Immature natural killer cell (primary cell): ENCODE results near the gene HOXA6. TPM values are rescaled to one million over a fixed set of nuclear protein-coding genes. Genes with fewer than 3 reads are reported as not detected.

Experiments used
- DNase-seq, 3 donors: peaks; one replicate each; pipeline ENCODE4 v3.0.0; 2022; ENCODE audit warnings: mixed read lengths in 1 of 3
- H3K27ac Mint-ChIP-seq, 6 donors: one replicate each; pipeline ENCODE4 v1.8.0; 2020; ENCODE audit warnings: mixed read lengths in 6 of 6, mild to moderate bottlenecking in 5 of 6, inconsistent platforms in 4 of 6, moderate library complexity in 3 of 6
- H3K27me3 Mint-ChIP-seq, 3 donors: one replicate each; pipeline ENCODE4 v1.8.0; 2020 to 2021; ENCODE audit warnings: low read depth in 3 of 3, mild to moderate bottlenecking in 3 of 3, mixed read lengths in 3 of 3, moderate library complexity in 3 of 3, inconsistent platforms in 1 of 3
- H3K36me3 Mint-ChIP-seq, 3 donors: one replicate each; pipeline ENCODE4 v1.8.0; 2020; ENCODE audit warnings: mixed read lengths in 3 of 3, inconsistent platforms in 2 of 3, mild to moderate bottlenecking in 2 of 3
- H3K4me1 Mint-ChIP-seq, 2 donors: one replicate each; pipeline ENCODE4 v1.8.0; 2020; ENCODE audit warnings: inconsistent platforms in 2 of 2, mild to moderate bottlenecking in 2 of 2, mixed read lengths in 2 of 2, moderate library complexity in 1 of 2
- H3K4me3 Mint-ChIP-seq, 5 donors: one replicate each; pipeline ENCODE4 v1.8.0; 2020; ENCODE audit warnings: mild to moderate bottlenecking in 5 of 5, mixed read lengths in 5 of 5, inconsistent platforms in 3 of 5, moderate library complexity in 3 of 5
- H3K9me3 Mint-ChIP-seq, 6 donors: one replicate each; pipeline ENCODE4 v1.8.0; 2020; ENCODE audit warnings: mild to moderate bottlenecking in 6 of 6, mixed read lengths in 6 of 6, inconsistent platforms in 4 of 6, moderate library complexity in 3 of 6
- polyA plus RNA-seq, 3 donors: library from polyadenylated mRNA; unstranded; fragments of 300-500 nt; fragmentation: Illumina TruSeq; gene quantifications; one replicate each; pipeline ENCODE4 v1.2.3, GENCODE V29; 2021

HOXA6 gene
- polyA plus RNA-seq, 3 donors from 2014 or later: 0.52 to 3.8 TPM; not detected in 1

GRCh38 chr7:27134392-27134791 lies 13.2 kb downstream of the HOXA6 start:
- no peak overlapping the region for H3K27ac Mint-ChIP-seq
- peaks cover 10 to 19% (median 12%) of the 10 kb centered on the region in 3 donors for H3K27me3 Mint-ChIP-seq
- H3K4me3 Mint-ChIP-seq: no peak overlapping the region
- DNase-seq: no peak
- no peaks in the 10 kb centered on the region for H3K9me3 Mint-ChIP-seq
- peaks cover 6 to 28% of the 10 kb centered on the region in 2 donors for H3K4me1 Mint-ChIP-seq
- H3K36me3 Mint-ChIP-seq: peaks cover 0 to 3% (median 0%) of the 10 kb centered on the region in 3 donors

- H3K4me1 Mint-ChIP-seq: peaks cover 6 to 28% of the 10 kb centered on the region in 2 donors
- peaks cover 10 to 17% (median 12%) of the 10 kb centered on the region in 3 donors for H3K27me3 Mint-ChIP-seq
- DNase-seq: no peak
These were observed 14.0 kb downstream of the HOXA6 start for GRCh38 chr7:27133409-27134231.

GRCh38 chr7:27132978-27133377 lies 14.6 kb downstream of the HOXA6 start:
- no peaks in the 10 kb centered on the region for H3K9me3 Mint-ChIP-seq
- DNase-seq: no peak
- no peak overlapping the region for H3K4me3 Mint-ChIP-seq
- H3K27me3 Mint-ChIP-seq: peaks cover 9 to 17% (median 12%) of the 10 kb centered on the region in 3 donors
- no peaks in the 10 kb centered on the region for H3K36me3 Mint-ChIP-seq
- H3K4me1 Mint-ChIP-seq: peaks cover 6 to 28% of the 10 kb centered on the region in 2 donors
- H3K27ac Mint-ChIP-seq: no peak overlapping the region

More at GRCh38 chr7:27133409-27134231, 14.0 kb downstream of the HOXA6 start:
- Mint-ChIP-seq H3K27ac (no peak overlapping the region), H3K4me3 (no peak overlapping the region), H3K36me3 (no peaks in the 10 kb centered on the region), H3K9me3 (no peaks in the 10 kb centered on the region)

GRCh38 chr7:27132214-27132613 lies 15.4 kb downstream of the HOXA6 start:
- peak overlapping the region in 2 of 5 donors; percentile 54 to 81 for H3K4me3 Mint-ChIP-seq
- H3K4me1 Mint-ChIP-seq: peaks cover 6 to 25% of the 10 kb centered on the region in 2 donors
- H3K27me3 Mint-ChIP-seq: peaks cover 7 to 16% (median 8%) of the 10 kb centered on the region in 3 donors
- H3K27ac Mint-ChIP-seq: peak overlapping the region in 2 of 6 donors; percentile 57 to 62
- H3K36me3 Mint-ChIP-seq: no peaks in the 10 kb centered on the region
- no peaks in the 10 kb centered on the region for H3K9me3 Mint-ChIP-seq
- DNase-seq: no peak

- Mint-ChIP-seq H3K4me3 (peak overlapping the region; percentile 62 to 83 (median 80)), H3K9me3 (no peaks in the 10 kb centered on the region), H3K27ac (peak overlapping the region in 3 of 6 donors; percentile 21 to 84 (median 53)), H3K27me3 (peaks cover 5 to 12% (median 11%) of the 10 kb centered on the region in 3 donors), H3K4me1 (peaks cover 6 to 21% of the 10 kb centered on the region in 2 donors), H3K36me3 (no peaks in the 10 kb centered on the region)
- DNase-seq: no peak
These were observed 16.2 kb downstream of the HOXA6 start for GRCh38 chr7:27131390-27131819.

GRCh38 chr7:27130540-27131389 lies 16.8 kb downstream of the HOXA6 start, which contains the start of gene HOXA4:
HOXA4 (minus strand) TSS chr7:27130757; CDS start chr7:27130733, 24 bp downstream.
- Mint-ChIP-seq H3K27me3 (peaks cover 3 to 12% (median 11%) of the 10 kb centered on the region in 3 donors), H3K9me3 (no peaks in the 10 kb centered on the region), H3K4me1 (peaks cover 6 to 14% of the 10 kb centered on the region in 2 donors), H3K27ac (peak within 1 kb of the TSS in 4 of 6 donors; percentile 53 to 84 (median 64)), H3K4me3 (peak within 1 kb of the TSS; percentile 62 to 83 (median 80)), H3K36me3 (no peaks in the 10 kb centered on the region)
- DNase-seq: peak; percentile 74 to 90 (median 86)

GRCh38 chr7:27129729-27130539 lies 17.6 kb downstream of the HOXA6 start:
- H3K36me3 Mint-ChIP-seq: peaks cover 0 to under 1% (median 0%) of the 10 kb centered on the region in 3 donors
- peaks cover 2 to 15% (median 11%) of the 10 kb centered on the region in 3 donors for H3K27me3 Mint-ChIP-seq
- H3K4me1 Mint-ChIP-seq: peaks cover 6% of the 10 kb centered on the region in 2 donors

GRCh38 chr7:27128776-27129728 lies 18.5 kb downstream of the HOXA6 start:
- Mint-ChIP-seq H3K27ac (peak overlapping the region in 1 of 6 donors; percentile 34), H3K27me3 (peaks cover 1 to 15% (median 11%) of the 10 kb centered on the region in 3 donors), H3K9me3 (no peaks in the 10 kb centered on the region), H3K4me1 (peaks cover 6% of the 10 kb centered on the region in 2 donors), H3K4me3 (peak overlapping the region; percentile 39 to 71 (median 56)), H3K36me3 (peaks cover 0 to 7% (median 0%) of the 10 kb centered on the region in 3 donors)
- DNase-seq: no peak

More at GRCh38 chr7:27129729-27130539, 17.6 kb downstream of the HOXA6 start:
- Mint-ChIP-seq H3K9me3 (no peaks in the 10 kb centered on the region), H3K27ac (peak overlapping the region in 1 of 6 donors; percentile 34), H3K4me3 (peak overlapping the region; percentile 39 to 70 (median 56))
- peak; percentile 10 to 56 (median 39) for DNase-seq

GRCh38 chr7:27128034-27128433 lies 19.5 kb downstream of the HOXA6 start:
- H3K4me1 Mint-ChIP-seq: peaks cover 6% of the 10 kb centered on the region in 2 donors

GRCh38 chr7:27126596-27127327 lies 20.8 kb downstream of the HOXA6 start:
- H3K4me3 Mint-ChIP-seq: no peak overlapping the region
- H3K36me3 Mint-ChIP-seq: peaks cover 0 to 7% (median 1%) of the 10 kb centered on the region in 3 donors
- no peaks in the 10 kb centered on the region for H3K9me3 Mint-ChIP-seq
- H3K27me3 Mint-ChIP-seq: peaks cover 1 to 13% (median 12%) of the 10 kb centered on the region in 3 donors
- DNase-seq: no peak
- no peak overlapping the region for H3K27ac Mint-ChIP-seq
- H3K4me1 Mint-ChIP-seq: peaks cover 6% of the 10 kb centered on the region in 2 donors

More at GRCh38 chr7:27128034-27128433, 19.5 kb downstream of the HOXA6 start:
- Mint-ChIP-seq H3K9me3 (no peaks in the 10 kb centered on the region), H3K4me3 (peak overlapping the region in 1 of 5 donors; percentile 70), H3K27me3 (peaks cover 1 to 15% (median 13%) of the 10 kb centered on the region in 3 donors), H3K27ac (no peak overlapping the region), H3K36me3 (peaks cover 0 to 7% (median 0%) of the 10 kb centered on the region in 3 donors)
- no peak for DNase-seq

- no peaks in the 10 kb centered on the region for H3K9me3 Mint-ChIP-seq
- peaks cover 1 to 10% (median 9%) of the 10 kb centered on the region in 3 donors for H3K27me3 Mint-ChIP-seq
- peaks cover 0 to 7% (median 3%) of the 10 kb centered on the region in 3 donors for H3K36me3 Mint-ChIP-seq
- no peak overlapping the region for H3K27ac Mint-ChIP-seq
- no peak overlapping the region for H3K4me3 Mint-ChIP-seq
- no peaks in the 10 kb centered on the region for H3K4me1 Mint-ChIP-seq
- DNase-seq: no peak
These were observed 21.6 kb downstream of the HOXA6 start for GRCh38 chr7:27125986-27126394.
